Natural killer cell treated with Interleukin-12 subunit alpha and Interleukin-12 subunit beta and Interleukin-15 and Interleukin-18, amount 100 ng/mL, for 72 hours (primary cell): ENCODE results near the gene TBC1D8. TPM values are rescaled to one million over a fixed set of nuclear protein-coding genes. Genes with fewer than 3 reads are reported as not detected.
A peak's percentile ranks its signal among the peaks of the same experiment; 100 is the strongest.

Source experiments
- ATAC-seq, 2 donors: fragments of 150-1000 bp; cut with Tn5 transposase in 1 of 2; sonication (Bioruptor Pico), chemical (Tn5 transposase) in 1 of 2; 2 replicates each; pipeline ENCODE4 v1.10.0; 2021
- DNase-seq: peaks from one replicate; pipeline ENCODE4 v3.0.0; 2022; ENCODE audit warnings: low spot score
- H3K27ac Mint-ChIP-seq, 2 donors: 1 replicate in 1 of 2; 2 replicates in 1 of 2; pipeline ENCODE4 v1.8.0; 2022; ENCODE audit warnings: mixed read lengths in 2 of 2, mild to moderate bottlenecking in 1 of 2, moderate library complexity in 1 of 2
- H3K27me3 Mint-ChIP-seq, 2 donors: 1 replicate in 1 of 2; 2 replicates in 1 of 2; pipeline ENCODE4 v1.8.0; 2022; ENCODE audit warnings: mixed read lengths in 2 of 2
- H3K36me3 Mint-ChIP-seq: one replicate; pipeline ENCODE4 v1.8.0; 2022; ENCODE audit warnings: mixed read lengths
- H3K4me1 Mint-ChIP-seq, 2 donors: 1 replicate in 1 of 2; 2 replicates in 1 of 2; pipeline ENCODE4 v1.8.0; 2022; ENCODE audit warnings: low read depth in 2 of 2, mixed read lengths in 2 of 2, mild to moderate bottlenecking in 1 of 2
- H3K4me3 Mint-ChIP-seq: one replicate; pipeline ENCODE4 v1.8.0; 2022; ENCODE audit warnings: mixed read lengths
- H3K9me3 Mint-ChIP-seq: 2 replicates; pipeline ENCODE4 v1.8.0; 2022; ENCODE audit warnings: mixed read lengths
- total RNA-seq, 2 donors: library from RNA; stranded (reverse); gene quantifications; one replicate each; pipeline ENCODE4 v1.2.3, GENCODE V29; 2022

Gene TBC1D8
- total RNA-seq, 2 donors from 2014 or later, result 0.29 to 0.56 TPM

DNA sequence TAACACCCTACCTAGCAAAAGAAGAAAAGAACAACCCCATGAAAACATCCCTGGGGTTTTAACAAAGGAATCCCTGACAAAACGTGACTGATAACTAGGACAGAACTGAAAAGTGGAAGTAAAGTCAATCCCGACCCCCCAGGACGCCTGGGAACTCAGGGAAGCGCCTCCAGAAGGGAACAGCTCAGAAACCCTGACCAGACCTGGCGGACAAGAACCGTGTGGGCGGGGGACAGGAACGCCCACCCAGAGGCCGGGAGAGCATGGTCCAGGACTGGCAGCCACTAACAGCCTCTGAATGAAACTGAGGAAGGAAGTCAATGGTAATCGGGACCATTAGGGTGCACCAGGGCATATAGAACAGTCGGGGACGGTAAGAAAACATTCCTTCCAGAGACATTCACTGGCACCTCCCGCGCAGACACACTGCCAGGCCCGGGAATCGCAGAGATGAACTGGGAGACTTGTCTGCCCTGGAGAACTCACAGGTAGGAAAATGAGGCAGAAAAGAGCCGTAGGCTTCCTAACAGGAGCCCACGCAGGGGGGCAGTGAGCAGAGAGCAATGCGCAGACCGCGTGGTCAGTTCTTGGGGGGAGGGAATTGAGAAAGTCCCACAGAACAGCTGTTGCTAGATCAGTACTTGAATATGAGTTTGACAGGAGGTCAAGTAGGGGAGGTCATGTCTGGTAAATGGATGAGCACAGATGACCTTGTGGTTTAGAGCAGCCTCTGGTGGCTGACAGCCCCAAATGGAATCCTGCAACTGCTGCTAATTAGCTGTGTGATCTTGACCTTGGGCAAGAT, 1.3 kb upstream of the TBC1D8 start:
- H3K27me3 Mint-ChIP-seq, result peaks cover 31 to 34% of the 10 kb centered on the region in 2 donors
- H3K36me3 Mint-ChIP-seq, result no peaks in the 10 kb centered on the region
- ATAC-seq (peak; percentile 30 to 34), DNase-seq (no peak)
- H3K4me3 Mint-ChIP-seq, result peak overlapping the region; percentile 71
- no peak overlapping the region for H3K27ac Mint-ChIP-seq
- peaks cover 18% of the 10 kb centered on the region in 2 donors for H3K4me1 Mint-ChIP-seq
- no peaks in the 10 kb centered on the region for H3K9me3 Mint-ChIP-seq

DNA sequence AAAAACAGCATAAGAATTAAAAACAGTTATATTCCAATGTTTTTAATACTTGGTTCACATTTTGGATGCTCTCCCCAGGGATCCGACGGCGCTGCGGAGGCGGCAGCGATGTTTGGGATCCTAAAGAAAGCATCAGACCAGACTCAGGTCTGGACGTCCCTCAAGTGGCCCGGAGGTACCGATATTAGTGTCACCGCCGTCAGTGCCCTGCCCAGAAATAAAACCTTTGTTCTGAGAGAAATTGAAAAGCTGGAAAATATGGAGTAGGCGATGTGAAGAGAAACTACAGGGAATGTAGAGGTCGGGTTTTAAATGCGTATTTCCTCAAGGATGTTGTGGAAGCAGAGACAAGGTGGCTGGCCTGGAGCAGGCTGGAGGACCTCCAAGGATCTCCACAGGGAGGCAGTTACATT, 683 bp upstream of the TBC1D8 start:
- Mint-ChIP-seq H3K4me1 (peaks cover 18% of the 10 kb centered on the region in 2 donors), H3K4me3 (peak overlapping the region; percentile 71), H3K9me3 (no peaks in the 10 kb centered on the region), H3K36me3 (no peaks in the 10 kb centered on the region), H3K27me3 (peaks cover 35 to 40% of the 10 kb centered on the region in 2 donors), H3K27ac (no peak overlapping the region)
- no peak for ATAC-seq
- DNase-seq, result no peak

DNA sequence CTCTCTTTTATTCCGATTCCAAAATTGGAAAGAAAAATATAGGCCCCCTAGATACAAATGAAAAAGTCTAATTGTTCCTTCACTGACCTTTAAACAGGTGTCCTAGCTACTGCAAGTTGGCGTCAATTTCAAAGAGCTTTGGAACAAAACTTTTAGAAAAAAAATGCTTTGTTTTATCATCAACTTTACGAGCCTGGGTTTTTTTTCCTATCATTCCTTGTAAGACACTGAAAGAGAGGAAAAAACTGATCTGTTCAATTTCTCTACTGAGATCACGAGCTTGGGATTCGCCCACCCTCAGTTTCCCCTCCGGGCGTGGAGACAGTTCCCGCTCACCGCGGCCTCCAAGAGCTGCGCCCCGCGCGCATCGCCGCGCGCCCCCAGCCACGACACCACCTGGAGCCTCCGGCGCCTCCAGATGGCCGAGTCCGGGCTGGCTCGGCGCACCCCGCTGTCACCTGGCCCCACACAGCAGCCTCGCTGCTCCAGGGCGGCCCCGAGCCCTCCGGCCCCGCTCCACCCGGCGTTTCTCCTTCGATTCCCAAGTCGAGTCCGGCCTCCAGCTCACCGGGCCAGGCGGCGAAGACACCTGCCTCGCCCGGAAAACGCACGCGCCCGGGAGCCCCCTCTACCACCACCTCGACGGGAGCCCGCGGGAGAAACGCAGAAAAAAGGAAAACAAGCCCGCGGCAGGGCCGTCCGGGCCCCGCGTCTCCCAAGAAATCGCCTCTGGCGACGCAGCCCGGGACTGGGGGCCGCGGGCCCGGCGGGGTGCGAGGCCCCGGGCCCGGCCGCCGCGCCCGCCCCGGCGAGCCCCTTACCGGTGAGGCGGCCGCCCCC, 656 bp downstream of the TBC1D8 start:
- ATAC-seq (peak; percentile 1 to 3), DNase-seq (no peak)
- Mint-ChIP-seq H3K36me3 (no peaks in the 10 kb centered on the region), H3K27me3 (peaks cover 43 to 52% of the 10 kb centered on the region in 2 donors), H3K27ac (no peak overlapping the region), H3K9me3 (no peaks in the 10 kb centered on the region), H3K4me1 (peaks cover 18% of the 10 kb centered on the region in 2 donors), H3K4me3 (peak overlapping the region; percentile 18)

DNA sequence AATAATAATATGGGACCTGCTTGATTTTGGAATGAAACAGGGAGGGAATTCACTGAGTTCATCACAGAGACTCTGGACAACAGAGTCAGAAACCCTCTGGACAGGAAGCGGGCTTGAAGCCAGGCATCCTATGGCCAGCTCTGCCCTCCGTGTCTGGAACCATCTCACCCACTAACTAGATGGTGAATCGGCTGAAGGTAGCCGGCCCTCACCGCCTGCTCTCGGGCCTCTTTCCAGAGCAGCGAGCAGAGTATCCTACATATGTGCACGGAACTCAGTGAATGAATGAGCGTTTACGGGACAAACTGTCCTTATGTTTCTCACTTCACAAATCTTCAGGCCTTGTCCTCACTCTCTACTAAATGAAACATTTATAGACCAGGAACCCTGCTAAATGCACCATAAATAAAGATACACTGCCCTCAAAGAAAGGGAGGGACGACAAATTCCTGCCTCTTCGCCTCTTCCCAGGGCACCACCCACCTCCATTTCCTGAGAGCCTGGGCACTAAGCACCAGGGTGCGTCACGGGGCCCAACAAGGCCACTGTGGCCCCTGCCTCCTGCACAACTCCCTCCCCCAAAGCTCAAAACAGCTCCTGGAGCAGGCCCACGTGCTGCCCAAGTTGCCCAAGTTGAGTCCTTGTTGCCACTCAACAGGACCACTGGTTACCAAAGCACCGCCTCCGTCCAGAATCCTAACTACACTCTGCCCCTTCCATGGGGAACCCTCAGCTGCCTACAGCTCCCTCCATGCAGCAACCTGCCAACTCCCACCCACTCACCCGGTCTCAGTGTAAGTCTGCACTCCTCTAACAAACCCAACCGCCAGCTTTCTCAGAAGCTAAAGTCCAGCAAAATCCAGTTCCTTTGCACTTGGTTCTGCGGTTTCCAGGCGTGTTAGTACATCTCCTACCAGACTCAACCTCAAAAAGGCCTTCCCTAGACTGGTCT, 1.7 kb downstream of the TBC1D8 start:
- no peak for ATAC-seq
- DNase-seq, result no peak
- no peak overlapping the region for H3K27ac Mint-ChIP-seq
- peak overlapping the region; percentile 18 for H3K4me3 Mint-ChIP-seq
- peaks cover 18% of the 10 kb centered on the region in 2 donors for H3K4me1 Mint-ChIP-seq
- H3K9me3 Mint-ChIP-seq, result no peaks in the 10 kb centered on the region
- H3K27me3 Mint-ChIP-seq, result peaks cover 51 to 59% of the 10 kb centered on the region in 2 donors
- no peaks in the 10 kb centered on the region for H3K36me3 Mint-ChIP-seq

DNA sequence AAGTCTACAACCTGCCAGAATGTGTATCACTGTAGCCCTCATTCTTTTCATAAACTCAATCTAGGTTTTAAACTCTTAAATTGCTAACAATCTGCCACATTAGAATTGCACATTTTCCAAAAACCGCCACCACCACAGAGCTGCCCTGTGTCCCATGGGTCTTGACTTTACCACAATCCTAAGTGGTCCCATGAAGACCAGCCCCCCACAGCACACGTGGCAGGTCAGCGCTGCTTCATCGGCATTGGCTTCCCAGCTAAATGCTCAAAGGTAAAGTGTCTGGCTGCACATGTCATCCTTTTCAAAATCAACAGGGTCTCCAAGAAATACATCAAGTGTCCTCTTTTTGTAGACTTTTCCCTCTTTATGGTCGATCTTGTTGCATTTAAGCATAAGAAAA, 2.4 kb downstream of the TBC1D8 start:
- ATAC-seq, result no peak
- Mint-ChIP-seq H3K36me3 (no peaks in the 10 kb centered on the region), H3K4me3 (no peak overlapping the region)

DNA sequence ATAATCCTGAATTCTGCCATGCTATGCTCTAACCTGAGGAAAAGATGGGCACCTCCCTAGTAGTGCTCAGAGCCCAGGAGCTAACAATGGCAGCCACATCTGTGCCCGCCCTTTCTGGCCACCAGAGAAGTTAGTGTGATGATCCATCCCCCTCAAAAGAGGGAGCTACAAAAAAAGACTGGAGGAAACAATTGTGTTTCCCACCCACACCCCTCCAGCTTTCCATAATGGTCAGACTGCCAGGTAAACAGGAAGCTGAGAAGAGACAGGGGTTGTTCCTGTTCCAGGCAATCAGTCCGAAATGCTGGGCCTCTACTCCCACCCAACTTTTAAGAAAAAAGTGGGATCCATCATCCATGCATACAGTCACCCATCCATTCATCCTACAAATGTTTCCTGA, 3.2 kb downstream of the TBC1D8 start:
- Mint-ChIP-seq H3K27me3 (peaks cover 57 to 67% of the 10 kb centered on the region in 2 donors), H3K9me3 (no peaks in the 10 kb centered on the region), H3K36me3 (no peaks in the 10 kb centered on the region), H3K4me3 (no peak overlapping the region), H3K27ac (no peak overlapping the region), H3K4me1 (peaks cover 18% of the 10 kb centered on the region in 2 donors)
- ATAC-seq, result no peak
- no peak for DNase-seq

More for the DNA sequence above, 2.4 kb downstream of the TBC1D8 start:
- DNase-seq, result no peak
- Mint-ChIP-seq H3K4me1 (peaks cover 18% of the 10 kb centered on the region in 2 donors), H3K9me3 (no peaks in the 10 kb centered on the region), H3K27me3 (peaks cover 55 to 64% of the 10 kb centered on the region in 2 donors), H3K27ac (no peak overlapping the region)

DNA sequence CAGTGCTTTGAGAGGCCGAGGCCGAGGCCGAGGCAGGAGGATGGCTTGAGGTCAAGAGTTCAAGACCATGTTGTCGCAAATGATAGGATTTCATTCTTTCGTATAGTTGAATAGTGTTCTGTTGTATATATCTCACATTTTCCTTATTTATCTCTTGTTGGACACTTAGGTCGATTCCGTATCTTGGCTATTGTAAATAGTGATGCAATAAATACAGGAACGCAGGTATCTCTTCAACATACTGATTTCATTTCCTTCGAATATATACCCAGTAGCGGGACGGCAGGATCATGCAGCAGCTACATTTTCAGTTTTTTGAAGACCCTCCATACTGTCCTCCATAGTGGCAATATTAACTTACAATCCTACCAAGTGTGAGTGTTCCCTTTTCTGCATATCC, 4.1 kb downstream of the TBC1D8 start:
- Mint-ChIP-seq H3K27me3 (peaks cover 57 to 66% of the 10 kb centered on the region in 2 donors), H3K4me1 (peaks cover 10 to 11% of the 10 kb centered on the region in 2 donors)

DNA sequence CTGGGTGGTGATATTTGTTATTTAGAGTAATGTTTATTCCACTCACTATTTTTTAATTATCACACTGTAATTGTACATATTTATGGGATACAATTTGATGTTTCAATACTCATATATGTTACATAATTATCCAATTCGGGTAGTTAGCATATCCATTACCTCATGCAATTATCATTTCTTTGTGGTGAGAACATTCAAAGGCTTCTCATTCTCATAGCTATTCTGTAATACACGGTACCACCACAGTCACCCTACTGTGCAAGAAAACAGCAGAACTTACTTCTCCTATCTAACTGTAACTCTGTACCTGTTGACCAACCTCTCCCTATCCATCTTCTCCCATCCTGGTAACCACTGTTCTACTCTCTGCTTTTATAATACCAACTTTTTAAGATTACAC, 4.6 kb downstream of the TBC1D8 start:
- DNase-seq (no peak), ATAC-seq (no peak)
- Mint-ChIP-seq H3K27ac (no peak overlapping the region), H3K36me3 (no peaks in the 10 kb centered on the region), H3K9me3 (no peaks in the 10 kb centered on the region), H3K27me3 (peaks cover 54 to 71% of the 10 kb centered on the region in 2 donors), H3K4me3 (no peak overlapping the region), H3K4me1 (peaks cover 6 to 7% of the 10 kb centered on the region in 2 donors)

More for the DNA sequence above, 4.1 kb downstream of the TBC1D8 start:
- ATAC-seq (no peak), DNase-seq (no peak)
- H3K4me3 Mint-ChIP-seq, result no peak overlapping the region
- H3K9me3 Mint-ChIP-seq, result no peaks in the 10 kb centered on the region
- H3K27ac Mint-ChIP-seq, result no peak overlapping the region
- H3K36me3 Mint-ChIP-seq, result no peaks in the 10 kb centered on the region

DNA sequence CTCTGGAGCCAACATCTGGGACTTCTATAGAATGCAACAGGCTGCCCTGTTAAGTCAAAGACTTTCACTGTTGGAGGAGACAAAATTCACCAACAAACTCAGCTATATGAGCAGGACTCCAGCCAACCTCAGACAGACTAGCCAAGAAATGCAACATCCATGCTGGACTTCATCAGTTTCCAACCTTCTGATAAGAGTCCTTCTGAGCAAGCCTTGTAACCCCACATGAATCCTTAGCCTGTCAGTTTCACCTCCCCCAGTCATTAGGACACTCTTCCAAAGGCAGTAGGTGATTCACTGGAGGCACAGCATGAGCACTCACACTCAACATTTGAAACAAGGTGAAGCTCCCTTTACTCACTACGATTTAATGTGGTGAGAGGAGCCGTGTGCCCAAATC, 5.8 kb downstream of the TBC1D8 start:
- DNase-seq (no peak), ATAC-seq (no peak)
- Mint-ChIP-seq H3K27me3 (peaks cover 62 to 82% of the 10 kb centered on the region in 2 donors), H3K4me3 (no peak overlapping the region), H3K9me3 (no peaks in the 10 kb centered on the region), H3K36me3 (no peaks in the 10 kb centered on the region), H3K27ac (no peak overlapping the region), H3K4me1 (peaks cover 6 to 7% of the 10 kb centered on the region in 2 donors)

DNA sequence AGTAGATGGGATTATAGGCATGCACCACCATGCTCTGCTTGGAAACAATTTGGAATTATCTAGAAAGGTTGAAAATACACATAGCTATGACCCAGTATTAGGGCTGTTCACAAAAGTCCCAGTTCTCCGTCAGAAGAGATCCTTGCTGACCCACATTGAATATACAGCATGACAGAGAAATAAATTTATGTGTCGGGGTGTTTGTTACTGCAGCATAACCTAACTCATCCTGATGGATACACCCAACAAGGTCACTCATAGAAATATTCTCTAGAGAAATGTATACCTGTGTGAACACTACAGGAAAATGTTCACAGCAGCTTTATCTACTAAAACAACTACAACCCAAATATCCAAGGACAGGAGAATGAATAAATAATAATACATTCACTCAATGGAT, 9.0 kb downstream of the TBC1D8 start:
- H3K4me1 Mint-ChIP-seq, result no peaks in the 10 kb centered on the region
- no peak for DNase-seq
- no peak overlapping the region for H3K27ac Mint-ChIP-seq
- no peak for ATAC-seq
- no peak overlapping the region for H3K4me3 Mint-ChIP-seq
- H3K36me3 Mint-ChIP-seq, result no peaks in the 10 kb centered on the region
- peaks cover 49 to 70% of the 10 kb centered on the region in 2 donors for H3K27me3 Mint-ChIP-seq
- no peaks in the 10 kb centered on the region for H3K9me3 Mint-ChIP-seq

DNA sequence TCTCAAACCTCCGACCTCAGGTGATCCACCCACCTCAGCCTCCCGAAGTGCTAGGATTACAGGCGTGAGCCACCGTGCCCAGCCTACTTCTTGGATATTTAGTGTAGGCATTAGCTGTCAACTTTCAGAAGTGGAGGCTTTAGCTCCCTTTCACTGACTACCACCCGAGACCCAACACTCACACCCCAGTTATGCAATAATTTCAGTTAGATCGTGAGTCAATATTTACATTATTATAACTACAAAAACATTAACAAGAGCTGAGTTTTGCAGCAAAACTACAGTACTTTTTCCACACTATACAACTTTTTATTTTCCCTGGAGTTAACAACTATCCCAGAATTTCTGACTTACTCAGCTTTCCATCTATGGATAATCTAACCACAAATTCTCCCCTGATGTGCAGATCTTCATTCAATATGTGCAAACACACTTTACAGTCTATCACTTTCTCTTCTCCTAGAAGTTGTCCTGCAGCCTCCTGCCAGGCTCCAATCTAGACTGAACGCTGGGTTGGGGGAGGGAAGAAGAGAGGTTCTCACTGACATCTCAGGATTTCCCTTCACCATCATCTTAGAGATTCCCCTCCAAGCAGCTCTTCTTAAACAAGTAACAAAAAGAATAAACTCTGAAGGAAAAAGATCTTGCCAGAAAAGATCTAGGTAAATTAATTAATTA, 10.1 kb downstream of the TBC1D8 start:
- Mint-ChIP-seq H3K27ac (no peak overlapping the region), H3K4me1 (no peaks in the 10 kb centered on the region), H3K36me3 (no peaks in the 10 kb centered on the region), H3K4me3 (no peak overlapping the region), H3K27me3 (peaks cover 43 to 60% of the 10 kb centered on the region in 2 donors), H3K9me3 (no peaks in the 10 kb centered on the region)
- no peak for ATAC-seq
- no peak for DNase-seq

DNA sequence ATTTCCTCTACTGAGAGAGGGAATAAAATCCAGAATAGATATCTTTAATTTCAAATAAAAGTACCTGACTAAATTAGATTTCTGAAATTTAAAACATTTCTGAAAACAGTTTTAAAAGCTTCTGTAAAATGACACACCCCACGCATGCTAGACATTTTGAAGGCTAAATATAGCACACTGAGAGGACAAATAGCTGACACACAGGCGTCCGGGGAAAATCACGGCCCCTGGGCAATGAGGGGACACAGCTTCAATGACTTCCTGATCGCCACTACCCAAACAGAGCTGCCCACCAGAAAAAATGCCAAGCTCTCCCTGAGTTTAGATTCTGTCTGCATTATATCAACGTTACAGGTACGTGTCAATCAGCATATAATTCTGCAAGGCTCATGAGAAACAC, 10.9 kb downstream of the TBC1D8 start:
- no peak for ATAC-seq
- H3K36me3 Mint-ChIP-seq, result no peaks in the 10 kb centered on the region
- H3K9me3 Mint-ChIP-seq, result no peaks in the 10 kb centered on the region
- DNase-seq, result no peak
- no peak overlapping the region for H3K27ac Mint-ChIP-seq
- H3K4me3 Mint-ChIP-seq, result no peak overlapping the region
- peaks cover 36 to 54% of the 10 kb centered on the region in 2 donors for H3K27me3 Mint-ChIP-seq
- H3K4me1 Mint-ChIP-seq, result no peaks in the 10 kb centered on the region

DNA sequence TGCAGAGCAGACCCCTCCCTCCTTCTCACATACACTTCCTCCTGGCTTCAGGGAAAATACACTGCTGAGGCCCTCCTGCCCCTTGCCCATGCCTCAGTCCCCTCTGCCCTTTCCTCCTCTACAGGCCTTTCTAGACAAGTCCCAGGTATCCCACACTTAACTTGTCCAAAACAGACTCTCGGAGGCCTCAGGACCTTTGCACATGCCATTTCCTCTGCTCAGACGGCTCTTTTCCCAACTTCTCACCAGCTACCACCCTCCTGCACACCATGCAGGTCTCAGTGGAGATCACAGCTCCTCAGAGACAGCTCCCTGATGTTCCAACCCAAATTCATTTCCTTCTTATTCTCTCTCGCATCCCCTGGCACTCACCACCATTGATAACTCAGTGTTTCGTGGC, 11.7 kb downstream of the TBC1D8 start:
- H3K9me3 Mint-ChIP-seq, result no peaks in the 10 kb centered on the region
- H3K4me1 Mint-ChIP-seq, result no peaks in the 10 kb centered on the region
- no peak overlapping the region for H3K4me3 Mint-ChIP-seq
- peaks cover 32 to 48% of the 10 kb centered on the region in 2 donors for H3K27me3 Mint-ChIP-seq
- no peaks in the 10 kb centered on the region for H3K36me3 Mint-ChIP-seq
- no peak for ATAC-seq
- no peak overlapping the region for H3K27ac Mint-ChIP-seq
- no peak for DNase-seq
